Ovary (tissue), 9 donors: ENCODE data around the gene TANC1. TPM values are rescaled to one million over a fixed set of nuclear protein-coding genes. Genes with fewer than 3 reads are reported as not detected.

Experiments used
- DNase-seq, 5 donors: peaks; one replicate each; pipeline ENCODE4 v3.0.0-alpha.2; 2019 to 2020
- H3K27ac ChIP-seq, 2 donors: fragments of 200-600 bp; one replicate each; pipeline versions ENCODE4 v1.5.1 to v1.8.0; 2019 to 2022
- H3K27me3 ChIP-seq: fragments of 200-600 bp; one replicate; pipeline ENCODE4 v1.8.0; 2022
- H3K36me3 ChIP-seq: fragments of 200-600 bp; sonication (generic); one replicate; pipeline ENCODE4 v1.5.1; 2019
- H3K4me1 ChIP-seq: one replicate; pipeline ENCODE4 v1.8.1; 2013; ENCODE audit warnings: mild to moderate bottlenecking, moderate library complexity; ENCODE audit not compliant: insufficient read depth
- H3K4me3 ChIP-seq: fragments of 200-600 bp; sonication (generic); one replicate; pipeline ENCODE4 v1.5.1; 2017
- H3K9me3 ChIP-seq, 2 donors: fragments of 200-600 bp in 1 of 2; sonication (generic) in 1 of 2; one replicate each; pipeline versions ENCODE4 v1.5.1 to v1.8.1; 2013 to 2019; ENCODE audit warnings: mild to moderate bottlenecking in 1 of 2, moderate library complexity in 1 of 2
- CTCF ChIP-seq, 3 donors: fragments of 450-650 bp in 2 of 3; fragments of 200-600 bp in 1 of 3; IDR thresholded peaks; one replicate each; pipeline versions ENCODE4 v1.5.1 to v1.8.0; 2016 to 2022; ENCODE audit warnings: antibody characterized with exemption in 3 of 3, mild to moderate bottlenecking in 1 of 3
- EP300 ChIP-seq: sonication (generic); formaldehyde crosslinking; IDR thresholded peaks from one replicate; pipeline ENCODE4 v1.6.1; 2017; ENCODE audit warnings: antibody characterized with exemption
- POLR2A ChIP-seq: fragments of 450-650 bp; IDR thresholded peaks from one replicate; pipeline ENCODE4 v1.6.1; 2017; ENCODE audit warnings: antibody characterized with exemption, mild to moderate bottlenecking, moderate library complexity
- WGBS, 3 donors: extraction: QIAGEN DNeasy Blood & Tissue Kit in 1 of 3; methylation state at CpG; one replicate each; pipeline versions ENCODE4 v1.1.5 to v1.1.7; 2013 to 2017; 5-methylcytosine and 5-hydroxymethylcytosine counted together
- intact Hi-C, 4 donors: fragments of 100-400 bp; cut with DNase I; formaldehyde crosslinking; loops; one replicate each; pipeline versions ENCODE4 v1.11.0 to v1.15.1; 2022 to 2023
- polyA plus RNA-seq, 2 donors: library from polyadenylated mRNA; stranded (reverse); fragments of 200-250 nt in 1 of 2; fragments of 350-450 nt in 1 of 2; fragmentation: Illumina TruSeq in 1 of 2; extraction: RNeasy Lipid Tissue Mini Kit (QIAGEN cat#74804) in 1 of 2; gene quantifications; one replicate each; pipeline ENCODE4 v1.2.3, GENCODE V29; 2013 to 2014
- total RNA-seq, 7 donors: library from RNA; depleted of rRNA in 2 of 7; stranded (reverse); fragments of >200 nt in 2 of 7; fragmentation: NEBNext Ultra II Directional in 3 of 7; extraction: Animal tissue kit (Norgen Biotek cat#: 25700) in 3 of 7; gene quantifications; one replicate each; pipeline versions ENCODE4 v1.1.0 to v1.2.4, GENCODE V29; 2016 to 2023
- donor health status: DM: no; HTN: no; CAD: no; lungs with moderate emphysema.
- donor health status: DM: no; HTN: no; CAD: no.
- donor health status: Bipolar disorder and iron deficiency.
- donor health status: DM: yes; HTN: yes; CAD: no.
- donor health status: DM: no; HTN: no; CAD: no.
- donor health status: DM: yes; HTN: yes; CAD: no.

TANC1 gene
- total and polyA plus RNA-seq, 9 donors = 12.2 to 39.2 (median 25.8) TPM

- intact Hi-C loops = no loop called here
- Histone ChIP-seq H3K4me3 (no peak overlapping the region), H3K27me3 (no peaks in the 10 kb centered on the region), H3K4me1 (no peaks in the 10 kb centered on the region), H3K9me3 (no peaks in the 10 kb centered on the region), H3K27ac (no peak overlapping the region), H3K36me3 (no peaks in the 10 kb centered on the region)
- TF ChIP-seq POLR2A = no peak
- no peak for TF ChIP-seq CTCF (IDR thresholded peaks at IDR 0.05)
- TF ChIP-seq EP300 = no peak
- 86 to 91% (median 89%) methylated on average over 6 of the region's 6 CpGs for WGBS, 3 donors
- no peak for DNase-seq
These were observed 227.3 kb downstream of the TANC1 start for GRCh38 chr2:159195697-159196096.

- H3K36me3 ChIP-seq = no peaks in the 10 kb centered on the region
These were observed 228.0 kb downstream of the TANC1 start for GRCh38 chr2:159196393-159196925.

GRCh38 chr2:159199236-159199635, 230.8 kb downstream of the TANC1 start:
- no peak for DNase-seq
- intact Hi-C loops = no loop called here
- Histone ChIP-seq H3K36me3 (no peaks in the 10 kb centered on the region), H3K9me3 (no peaks in the 10 kb centered on the region), H3K4me1 (no peaks in the 10 kb centered on the region), H3K27ac (no peak overlapping the region), H3K4me3 (no peak overlapping the region), H3K27me3 (no peaks in the 10 kb centered on the region)
- TF ChIP-seq EP300 (no peak), CTCF (IDR thresholded peaks at IDR 0.05) (no peak), POLR2A (no peak)
- WGBS, 3 donors = 90 to 93% (median 92%) methylated on average over 9 of the region's 9 CpGs

More at GRCh38 chr2:159196393-159196925, 228.0 kb downstream of the TANC1 start:
- H3K9me3 ChIP-seq = no peaks in the 10 kb centered on the region
- H3K27ac ChIP-seq = no peak overlapping the region
- 96 to 97% (median 97%) methylated on average over 14 of the region's 14 CpGs for WGBS, 3 donors
- TF ChIP-seq CTCF (IDR thresholded peaks at IDR 0.05) (no peak), EP300 (no peak), POLR2A (no peak)
- H3K4me1 ChIP-seq = no peaks in the 10 kb centered on the region
- H3K4me3 ChIP-seq = no peak overlapping the region
- intact Hi-C loops = no loop called here
- no peak for DNase-seq
- no peaks in the 10 kb centered on the region for H3K27me3 ChIP-seq

GRCh38 chr2:159199761-159200465, 231.5 kb downstream of the TANC1 start:
- Histone ChIP-seq H3K9me3 (no peaks in the 10 kb centered on the region), H3K4me1 (no peaks in the 10 kb centered on the region), H3K36me3 (no peaks in the 10 kb centered on the region), H3K27me3 (no peaks in the 10 kb centered on the region), H3K4me3 (no peak overlapping the region), H3K27ac (no peak overlapping the region)
- 69 to 79% (median 77%) methylated on average over 4 of the region's 4 CpGs for whole genome bisulfite sequencing, 3 donors
- no peak for DNase-seq
- intact Hi-C loops = no loop called here
- TF ChIP-seq EP300 (no peak), POLR2A (no peak), CTCF (IDR thresholded peaks at IDR 0.05) (no peak)
